UCSD-AML1 (cell line): ENCODE results near the gene HAO1.
"Not testable (repeated sequence)": the region's sequence is repeated elsewhere in the genome, so short reads cannot be mapped to it uniquely, and the experiment has no call there.

Experiments used
- DNase-seq: peaks from one replicate; lab custom pipeline; 2025; ENCODE audit not compliant: unreplicated experiment; lab: John Stamatoyannopoulos, UW

The HAO1 gene

GRCh38 chr20:7940341-7940740 lies at the start of gene HAO1:
TSS of gene HAO1 (minus strand) at chr20:7940458. CDS start at chr20:7940422, 36 bp downstream.
- DNase-seq, result no peak

- DNase-seq, result no peak
Measured at GRCh38 chr20:7989379-7989778, 49.1 kb upstream of the HAO1 start.

DNA sequence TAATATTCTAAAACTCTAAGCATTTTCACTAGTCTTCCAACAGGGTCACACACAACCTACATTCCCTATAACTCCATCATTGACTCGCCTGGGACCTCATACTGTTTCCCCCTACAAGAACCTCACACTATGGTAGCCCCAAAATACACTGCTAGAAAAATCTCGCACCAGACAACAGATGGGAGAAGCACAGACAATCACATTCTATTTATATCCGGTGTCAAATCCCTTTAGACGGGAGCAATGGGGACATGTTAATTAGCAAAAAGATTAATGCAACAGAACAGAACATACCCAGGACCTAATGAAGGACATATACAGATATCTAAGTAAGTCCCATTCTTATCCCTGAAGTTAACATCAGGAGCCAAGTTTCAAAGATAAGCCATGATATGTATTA lies 45.7 kb upstream of the HAO1 start:
- no peak for DNase-seq

DNA sequence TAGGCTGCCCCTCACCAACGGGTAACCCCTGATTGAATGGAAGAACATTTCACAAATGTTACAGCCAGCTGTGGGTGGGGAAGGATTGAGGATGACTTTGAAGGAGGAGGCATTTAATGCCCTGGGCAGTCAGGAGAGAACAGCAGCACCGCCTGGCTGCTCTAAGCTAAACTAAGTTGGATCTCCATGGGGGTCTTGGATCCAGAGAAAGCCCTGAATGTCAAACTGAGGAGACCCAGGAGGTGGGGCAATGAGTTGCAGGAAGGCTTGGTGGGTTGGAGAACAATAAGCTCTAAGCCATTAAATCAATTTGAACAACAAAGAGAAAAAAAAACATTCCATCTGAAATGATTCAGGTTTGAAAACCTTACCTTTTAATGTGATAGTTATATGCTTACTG lies 43.9 kb upstream of the HAO1 start:
- no peak for DNase-seq

DNA sequence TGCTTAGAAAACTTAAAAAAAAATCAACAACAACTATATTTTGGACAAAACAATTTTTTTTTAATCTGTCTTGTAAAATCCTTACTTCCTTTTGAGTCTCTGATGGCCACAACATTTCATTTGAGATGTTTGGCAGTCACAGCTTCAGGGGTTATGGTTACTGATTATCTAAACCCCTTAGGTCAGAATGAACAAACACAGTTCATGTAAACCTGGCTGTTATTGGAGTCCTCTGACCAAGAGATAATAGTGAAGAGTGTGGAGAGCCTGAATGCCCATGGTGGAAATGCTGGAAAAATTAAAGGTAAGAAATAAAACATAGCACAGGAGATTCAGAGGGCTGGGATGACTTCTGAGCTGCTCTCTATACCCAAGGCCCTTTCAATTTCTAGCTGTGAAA lies 41.1 kb upstream of the HAO1 start:
- DNase-seq, result no peak

DNA sequence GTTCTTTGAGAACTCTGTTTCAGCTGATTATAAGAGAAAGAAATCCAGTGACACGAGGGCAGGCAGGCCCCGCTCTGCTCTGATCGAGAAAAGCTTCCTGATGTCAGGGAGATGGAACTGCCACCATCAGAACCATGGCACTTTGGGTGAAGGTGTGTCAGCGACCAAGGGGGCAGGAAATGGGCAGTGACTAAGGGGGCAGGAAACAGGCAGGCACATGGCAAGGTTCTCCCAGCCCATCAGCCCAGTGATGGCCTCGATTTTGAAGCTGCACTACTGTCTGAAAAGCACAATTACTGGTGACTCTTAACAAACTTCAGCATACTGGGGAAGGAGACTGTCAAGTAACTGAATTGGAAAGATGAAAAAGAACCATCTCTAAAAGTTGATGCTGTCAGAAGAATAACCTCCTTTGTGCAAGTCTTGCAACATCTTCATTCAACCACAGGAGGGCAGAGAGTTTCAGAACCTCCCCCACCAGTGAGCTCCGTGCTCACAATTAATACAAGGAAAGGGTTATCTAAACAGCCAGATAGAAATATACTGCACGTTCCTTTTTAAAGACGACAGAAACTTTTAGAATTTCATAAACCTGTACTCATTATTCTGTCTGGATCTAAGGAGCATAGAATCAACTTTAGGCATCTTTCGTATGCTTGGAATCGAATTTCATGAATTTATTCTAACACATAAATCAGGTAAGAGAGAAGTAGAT lies 40.2 kb upstream of the HAO1 start:
- no peak for DNase-seq

- no peak for DNase-seq
Measured at GRCh38 chr20:7977709-7978108, 37.5 kb upstream of the HAO1 start.

DNA sequence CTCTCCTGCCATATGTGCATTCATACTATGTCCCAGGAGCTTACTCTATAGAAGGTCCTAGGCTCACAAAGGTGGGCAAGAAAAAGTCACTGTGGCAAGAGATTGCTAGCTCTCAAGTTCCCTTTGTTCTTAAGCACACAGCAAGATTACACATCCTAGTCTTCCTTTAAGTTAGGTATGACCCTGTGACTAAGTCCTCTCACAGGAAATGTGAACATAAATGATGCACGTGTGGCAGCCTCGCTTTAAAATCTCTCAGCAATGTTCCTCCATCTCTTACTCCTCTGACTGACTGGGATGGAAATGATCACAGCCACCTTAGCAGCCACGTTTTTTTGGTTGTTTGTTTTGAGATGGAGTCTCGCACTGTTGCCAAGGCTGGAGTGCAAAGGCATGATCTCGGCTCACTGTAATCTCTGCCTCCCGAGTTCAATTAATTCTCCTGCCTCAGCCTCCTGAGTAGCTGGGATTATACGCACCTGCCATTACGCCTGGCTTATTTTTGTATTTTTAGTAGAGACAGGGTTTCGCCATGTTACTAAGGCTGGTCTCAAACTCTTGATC lies 35.7 kb upstream of the HAO1 start:
- DNase-seq, result no peak

DNA sequence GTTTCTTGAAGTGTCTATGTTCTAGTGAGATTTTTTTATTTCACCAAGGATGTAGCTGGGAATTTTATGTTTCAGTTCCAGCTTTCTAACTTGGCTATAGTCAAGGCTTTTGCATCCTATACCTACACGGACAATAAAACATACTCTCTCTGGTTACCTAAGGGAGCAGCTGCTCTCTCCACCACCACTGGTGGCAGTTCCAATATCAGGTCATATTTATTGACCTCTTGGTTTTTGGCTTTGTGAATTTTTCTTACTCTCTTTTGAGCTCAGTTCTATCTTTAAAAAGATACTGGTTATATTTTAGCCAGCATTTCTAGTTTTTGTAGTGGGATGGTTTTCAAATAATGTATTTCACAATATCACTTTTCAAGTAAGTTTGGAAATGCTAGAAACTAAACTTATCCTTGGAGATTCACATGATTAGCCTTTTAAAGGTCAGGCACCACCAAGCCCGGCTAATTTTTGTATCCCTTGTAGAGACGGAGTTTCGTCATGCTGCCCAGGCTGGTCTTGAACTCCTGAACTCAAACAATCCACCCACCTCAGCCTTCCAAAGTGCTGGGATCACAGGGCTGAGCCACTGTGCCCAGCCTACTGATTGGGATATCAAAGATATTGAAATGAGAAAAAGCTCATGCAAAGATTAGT lies 34.7 kb upstream of the HAO1 start:
- no peak for DNase-seq

DNA sequence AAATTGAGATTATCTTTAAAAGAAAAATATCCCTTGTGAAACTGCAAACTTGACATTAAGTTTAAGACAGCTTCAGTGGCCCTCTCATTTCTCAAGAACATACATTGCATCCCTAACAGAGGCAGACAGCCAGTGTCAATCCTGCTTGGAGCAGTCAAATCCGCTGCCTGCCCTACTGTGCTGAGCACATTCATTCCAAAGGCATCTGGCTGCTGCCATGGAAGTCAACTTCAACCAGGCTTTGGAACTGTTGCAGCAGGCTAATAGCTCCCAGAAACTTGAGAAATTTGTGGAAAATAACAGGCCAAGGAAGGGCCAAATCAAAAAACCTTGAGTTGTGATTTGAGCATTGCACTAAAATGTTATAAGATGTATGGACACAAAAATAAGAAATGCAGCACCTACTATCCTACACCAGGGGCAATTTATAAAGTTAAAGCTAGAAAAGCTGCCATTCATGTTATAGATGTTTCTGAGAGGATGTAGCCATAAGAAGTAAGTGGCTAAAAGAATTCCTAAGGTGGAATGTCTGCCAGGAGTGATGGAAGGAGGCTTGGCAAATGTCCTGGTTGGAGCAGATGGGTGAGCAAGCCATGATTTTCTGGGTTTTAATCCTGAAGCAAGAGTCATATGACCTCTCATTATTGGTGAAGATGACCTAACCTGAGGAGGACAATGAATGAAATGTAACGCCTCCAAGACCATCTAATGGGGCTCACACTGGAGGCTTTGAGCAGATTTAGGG lies 31.4 kb upstream of the HAO1 start:
- no peak for DNase-seq

DNA sequence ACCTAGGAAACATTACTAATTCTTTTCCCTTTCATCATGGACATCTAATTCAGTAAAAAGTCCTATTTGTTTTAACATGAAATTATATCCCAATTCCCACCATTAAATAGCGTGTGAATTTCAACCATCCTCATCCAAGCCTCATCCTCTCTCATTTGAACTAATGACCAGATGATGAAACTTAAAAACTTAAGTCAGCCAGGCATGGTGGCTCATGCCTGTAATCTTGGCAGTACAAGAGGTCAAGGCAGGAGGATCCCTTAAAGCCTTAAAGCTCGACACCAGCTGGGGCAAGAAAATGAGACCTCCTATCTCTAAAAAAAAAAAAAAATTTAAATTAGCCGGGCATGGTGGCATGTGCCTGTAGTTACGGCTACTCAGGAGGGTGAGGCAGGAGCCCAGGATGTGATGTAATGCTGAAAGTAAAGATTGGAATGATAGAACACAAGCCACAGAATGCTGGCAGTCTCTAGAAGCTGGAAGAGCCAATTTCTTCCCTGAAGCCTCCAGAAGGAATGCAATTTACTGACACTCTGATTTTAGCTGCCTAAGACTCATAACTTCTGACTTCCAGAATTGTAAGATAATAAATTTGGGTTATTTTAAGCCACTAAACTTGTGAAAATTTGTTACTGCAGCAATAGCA lies 27.1 kb upstream of the HAO1 start:
- no peak for DNase-seq

GRCh38 chr20:7966176-7966575 lies 25.9 kb upstream of the HAO1 start:
- DNase-seq, result no peak

DNA sequence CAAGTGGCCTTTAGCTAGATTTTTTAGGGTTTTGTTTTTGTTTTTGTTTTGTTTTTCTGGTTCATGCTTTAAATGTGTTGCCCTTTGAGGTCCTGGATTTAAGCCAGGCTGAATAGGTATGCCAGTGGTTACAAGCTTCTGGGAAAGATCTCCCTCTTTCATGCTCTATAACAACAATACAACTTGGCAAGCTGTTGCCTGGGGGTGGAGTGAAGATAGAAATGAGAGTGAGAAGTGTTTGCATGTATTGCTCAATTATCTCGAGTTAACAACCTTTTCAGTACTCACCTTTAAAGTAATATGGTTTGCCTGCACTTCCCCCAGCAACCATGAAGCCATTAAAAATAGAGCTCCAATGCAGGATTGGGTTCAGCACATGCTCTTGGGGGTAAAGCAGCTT lies 19.2 kb upstream of the HAO1 start:
- DNase-seq, result no peak

GRCh38 chr20:7956561-7956960 lies 16.3 kb upstream of the HAO1 start:
- DNase-seq, result not testable (repeated sequence)

DNA sequence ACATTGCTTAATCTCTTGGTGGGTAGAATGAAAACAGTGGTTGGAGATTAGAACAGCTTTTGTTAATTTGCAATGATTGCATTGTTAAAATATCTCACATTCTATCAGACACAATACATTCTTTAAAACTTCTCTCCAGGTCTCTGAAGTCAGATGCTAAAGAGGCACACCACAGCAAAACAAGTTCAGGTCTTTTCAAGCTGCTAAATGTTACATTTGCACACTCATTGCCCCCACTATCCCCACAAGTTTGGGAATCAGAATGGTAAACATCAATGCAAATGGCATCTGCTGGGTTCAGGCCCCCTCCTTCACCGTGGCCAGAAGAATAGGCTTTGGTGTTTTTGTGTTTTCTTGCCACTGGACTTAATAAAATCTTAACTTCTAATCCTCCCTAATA lies 10.1 kb upstream of the HAO1 start:
- DNase-seq, result no peak

DNA sequence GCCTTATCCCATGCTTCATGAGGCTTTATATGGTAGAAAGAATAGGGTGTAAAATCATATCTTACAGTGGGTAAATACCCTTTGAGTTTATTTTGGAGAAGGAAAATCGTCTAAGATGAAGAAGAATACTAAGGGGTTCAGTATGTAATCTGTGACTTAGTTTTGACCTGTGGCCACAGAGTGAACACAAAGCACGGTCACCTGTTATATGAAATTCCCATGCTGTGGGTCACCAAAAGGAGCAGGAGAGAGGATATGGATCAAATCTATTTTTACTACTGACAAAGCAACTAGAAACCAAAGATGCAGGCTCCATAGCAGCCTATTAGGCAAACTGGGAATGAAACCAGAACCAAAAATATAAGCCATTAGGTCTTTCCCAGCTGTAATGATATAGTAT lies 3.6 kb upstream of the HAO1 start:
- no peak for DNase-seq

DNA sequence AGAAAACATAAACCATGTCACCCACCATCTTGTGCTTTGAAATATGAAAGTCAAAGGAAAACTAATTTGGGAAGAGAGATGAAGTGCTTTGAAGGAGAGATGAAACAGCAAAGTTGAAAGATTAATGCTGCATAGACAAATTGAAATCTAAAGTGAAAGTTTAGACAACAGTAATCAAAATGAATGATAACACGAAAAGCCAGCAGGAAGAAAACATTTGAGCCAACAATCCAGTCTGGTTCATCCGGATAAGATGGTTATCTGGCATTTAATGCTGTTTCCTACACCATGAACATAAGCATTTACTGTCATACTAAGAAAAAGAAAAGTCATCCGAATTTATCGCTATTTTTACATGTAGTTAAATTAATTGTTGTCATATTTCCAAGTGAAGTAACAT lies 595 bp downstream of the HAO1 start:
- no peak for DNase-seq

- DNase-seq, result no peak
Measured at GRCh38 chr20:7938058-7938457, 2.2 kb downstream of the HAO1 start.

- DNase-seq, result no peak
Measured at GRCh38 chr20:7937328-7937727, 2.9 kb downstream of the HAO1 start.

- DNase-seq, result no peak
Measured at GRCh38 chr20:7935027-7935551, 5.2 kb downstream of the HAO1 start.

GRCh38 chr20:7933346-7933745 lies 6.9 kb downstream of the HAO1 start:
- DNase-seq, result no peak
